RKO (cell line): ENCODE measurements around the gene IQCK.
A peak's percentile ranks its signal among the peaks of the same experiment; 100 is the strongest.

Experiments used
- DNase-seq: peaks from one replicate; pipeline ENCODE4 v3.0.0-alpha.2; 2016; ENCODE audit warnings: low spot score

The IQCK gene

DNA sequence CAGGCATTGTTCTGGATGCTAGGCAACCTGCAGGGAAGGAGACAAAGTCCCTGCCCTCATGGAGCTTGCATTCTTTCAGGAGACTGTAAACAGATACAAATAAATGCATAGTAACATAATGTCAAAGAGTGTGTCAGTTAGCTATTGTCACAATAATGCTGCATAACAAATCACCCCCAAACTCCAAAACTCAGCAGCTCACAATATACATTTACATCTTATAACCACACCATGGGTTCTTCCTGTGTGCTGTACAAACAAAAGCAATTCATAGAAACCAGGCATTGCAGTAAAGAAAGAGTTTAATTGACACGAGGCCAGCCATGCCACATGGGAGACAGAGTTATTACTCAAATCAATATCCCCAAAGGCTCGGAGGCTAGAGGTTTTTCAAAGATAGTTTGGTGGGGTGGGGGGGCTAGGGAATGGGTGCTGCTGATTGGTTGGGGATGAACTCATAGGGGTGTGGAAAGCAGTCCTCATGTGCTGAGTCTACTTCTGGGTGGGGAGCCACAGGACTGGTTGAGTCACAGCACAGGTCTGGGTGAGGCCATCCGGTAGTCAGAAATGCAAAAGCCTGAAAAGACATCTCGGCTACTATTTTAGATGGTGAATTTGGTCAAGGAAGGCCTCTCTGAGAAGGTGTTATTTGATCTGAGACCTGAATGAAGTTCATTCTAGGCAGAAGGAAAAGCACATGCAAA lies 87.5 kb downstream of the IQCK start:
- DNase-seq, result no peak

DNA sequence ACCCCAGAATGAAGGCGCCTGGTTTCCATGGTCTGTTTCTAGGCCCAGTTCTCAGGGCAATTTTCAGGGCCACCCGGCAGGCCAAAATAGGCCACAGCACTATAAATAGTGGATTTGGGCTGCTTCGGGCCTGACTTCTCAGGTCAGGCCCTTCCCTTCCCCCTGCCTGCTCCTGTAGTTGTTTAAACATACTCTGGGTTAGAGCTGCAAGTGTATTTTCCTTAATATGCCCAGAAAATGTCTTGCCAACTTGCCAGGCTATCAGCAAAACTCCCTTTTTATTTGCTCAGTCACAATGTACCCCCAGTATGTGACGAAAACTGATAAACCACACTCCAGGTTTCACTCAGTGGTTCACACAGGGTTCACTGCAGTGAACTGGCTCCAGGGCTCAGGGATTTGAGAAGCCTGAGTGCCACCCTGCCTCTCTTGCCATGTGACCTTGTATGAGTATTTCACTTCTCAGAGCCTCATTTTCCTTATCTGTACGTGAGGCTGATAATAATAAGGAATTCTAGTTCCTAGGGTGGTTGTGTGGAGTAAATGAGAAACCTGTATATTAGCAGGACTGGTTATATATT lies 90.1 kb downstream of the IQCK start:
- DNase-seq, result no peak

DNA sequence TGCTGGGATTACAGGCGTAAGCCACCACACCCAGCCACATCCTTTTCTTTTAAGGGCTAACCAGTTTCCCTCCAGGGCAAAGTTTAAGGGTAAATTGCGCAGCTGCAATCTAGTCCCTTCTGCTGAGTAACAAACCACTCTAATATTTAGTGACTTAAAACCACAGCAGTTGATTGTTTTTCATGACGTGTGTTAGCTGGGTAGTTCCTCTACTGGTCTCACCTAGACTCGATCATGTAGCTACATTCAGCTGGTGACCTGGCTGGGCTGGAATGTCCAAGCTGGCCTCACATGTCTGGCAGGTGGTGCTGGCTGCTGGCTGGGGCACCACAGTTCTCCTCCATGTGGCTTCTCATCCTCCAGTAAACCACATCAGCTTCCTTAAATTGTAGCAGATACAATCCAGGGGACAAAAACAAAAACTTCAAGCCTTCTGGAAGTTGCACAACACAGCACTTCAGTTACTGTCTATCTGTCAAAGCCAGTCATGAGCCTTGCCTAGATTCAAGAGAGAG lies 91.1 kb downstream of the IQCK start:
- DNase-seq, result no peak

DNA sequence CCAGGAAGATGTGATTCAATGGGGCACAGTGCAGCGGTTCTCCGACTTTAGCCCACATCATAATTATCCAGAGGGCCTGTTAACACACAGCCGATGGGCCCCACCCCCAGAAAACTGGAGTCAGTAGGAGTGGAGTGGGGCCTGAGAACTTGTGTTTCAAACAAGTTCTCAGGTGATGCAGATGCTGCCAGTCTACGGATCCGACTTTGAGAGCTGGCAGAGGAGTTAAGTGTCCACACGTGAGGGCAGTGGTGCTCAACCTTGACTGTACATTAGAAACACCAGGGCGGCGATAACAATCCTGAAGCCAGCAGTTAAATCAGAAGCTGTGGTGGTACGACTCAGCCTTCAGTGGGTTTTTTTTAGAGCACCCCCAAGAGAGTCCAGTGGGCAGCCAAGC lies 91.6 kb downstream of the IQCK start:
- no peak for DNase-seq

DNA sequence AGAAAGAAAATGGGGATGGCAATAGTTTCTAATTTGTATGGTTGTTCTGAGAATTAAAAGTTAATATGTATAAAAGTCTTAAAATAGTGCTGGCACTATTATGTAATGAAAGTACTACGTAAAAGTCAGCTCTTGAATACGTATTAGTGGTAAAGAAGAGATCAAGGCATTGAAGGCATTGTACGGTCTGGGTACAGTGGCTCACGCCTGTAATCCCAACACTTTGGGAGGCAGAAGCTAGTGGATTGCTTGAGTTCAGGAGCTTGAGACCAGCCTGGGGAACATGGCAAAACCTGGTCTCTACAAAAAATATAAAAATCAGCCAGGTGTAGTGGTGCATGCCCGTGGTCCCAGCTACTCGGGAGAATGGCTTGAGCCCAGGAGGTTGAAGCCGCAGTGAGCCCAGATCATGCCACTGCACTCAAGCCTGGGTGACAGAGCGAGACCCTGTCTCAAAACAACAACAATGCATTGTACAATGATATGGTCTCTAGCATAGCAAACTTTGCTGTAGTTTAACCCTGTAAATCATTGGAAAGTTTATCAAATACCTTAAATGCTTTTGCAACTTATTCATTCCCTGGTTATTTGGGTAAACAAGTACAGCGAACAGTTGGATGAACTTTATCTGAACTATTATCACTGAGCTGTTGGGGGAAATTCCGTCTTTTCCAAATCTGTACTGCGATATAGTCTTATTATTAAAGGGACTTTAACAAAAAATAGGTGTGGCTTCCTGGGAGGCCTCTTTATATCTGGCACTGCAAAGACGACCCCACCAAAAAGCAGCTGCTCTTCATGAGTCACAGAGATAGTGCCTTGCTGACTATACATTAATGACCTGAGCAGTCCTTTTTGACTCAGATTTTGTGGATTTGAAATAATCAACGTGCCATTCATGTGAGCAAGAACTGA lies 93.0 kb downstream of the IQCK start:
- peak; percentile 10 for DNase-seq

DNA sequence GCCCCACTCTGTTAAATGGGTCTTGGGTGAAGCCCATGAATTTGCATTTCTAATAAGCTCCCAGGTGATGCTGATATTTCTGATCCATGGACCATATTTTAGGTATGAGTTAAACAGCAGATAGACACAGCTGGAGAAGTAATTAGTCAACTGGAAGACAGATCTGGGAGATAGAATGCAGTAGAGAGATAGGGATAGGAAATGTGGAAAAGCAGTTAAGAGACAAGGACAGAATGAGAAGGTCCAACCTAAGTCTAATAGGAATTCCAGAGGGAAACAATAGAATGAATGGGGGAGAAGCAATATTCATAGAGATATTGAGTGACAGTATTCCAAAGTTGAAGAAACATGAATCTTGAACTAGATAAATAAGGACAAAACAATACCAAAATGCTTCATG lies 94.9 kb downstream of the IQCK start:
- no peak for DNase-seq

DNA sequence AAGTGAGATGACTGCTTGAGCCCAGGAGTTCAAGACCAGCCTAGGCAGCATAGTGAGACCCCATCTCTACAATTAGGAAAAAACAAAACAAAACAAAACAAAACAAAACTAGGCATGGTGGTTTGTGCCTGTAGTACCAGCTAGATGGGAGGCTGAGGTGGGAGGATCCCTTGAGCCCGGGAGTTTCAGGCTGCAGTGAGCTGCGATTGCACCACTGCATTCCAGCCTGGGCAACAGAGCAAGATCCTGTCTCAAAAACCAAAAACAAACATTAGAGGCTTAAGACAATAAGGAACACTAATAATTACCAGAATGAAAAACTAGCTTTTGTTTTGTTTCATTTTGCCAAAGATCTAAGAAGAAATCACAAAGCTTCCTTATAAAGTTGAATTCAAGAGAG lies 97.3 kb downstream of the IQCK start:
- DNase-seq, result no peak

DNA sequence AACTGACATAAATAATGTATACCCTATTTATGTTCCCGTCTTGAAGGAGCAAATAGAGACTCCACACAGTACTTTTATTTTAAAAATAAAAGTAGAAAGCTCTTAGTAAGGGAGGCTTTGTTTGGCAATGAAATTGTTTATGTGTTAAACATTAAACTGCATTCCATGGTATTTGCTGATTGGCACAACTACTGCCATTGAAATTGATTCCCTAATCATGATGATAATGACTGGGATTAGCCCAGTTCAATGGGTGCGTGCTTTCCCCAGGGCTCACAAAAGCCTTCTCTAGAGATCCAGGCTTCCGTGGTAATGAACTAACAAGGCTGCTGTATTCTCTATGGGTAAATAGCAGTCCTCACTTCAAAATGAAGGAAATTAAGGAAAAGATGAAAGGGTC lies 99.1 kb downstream of the IQCK start:
- DNase-seq, result no peak

DNA sequence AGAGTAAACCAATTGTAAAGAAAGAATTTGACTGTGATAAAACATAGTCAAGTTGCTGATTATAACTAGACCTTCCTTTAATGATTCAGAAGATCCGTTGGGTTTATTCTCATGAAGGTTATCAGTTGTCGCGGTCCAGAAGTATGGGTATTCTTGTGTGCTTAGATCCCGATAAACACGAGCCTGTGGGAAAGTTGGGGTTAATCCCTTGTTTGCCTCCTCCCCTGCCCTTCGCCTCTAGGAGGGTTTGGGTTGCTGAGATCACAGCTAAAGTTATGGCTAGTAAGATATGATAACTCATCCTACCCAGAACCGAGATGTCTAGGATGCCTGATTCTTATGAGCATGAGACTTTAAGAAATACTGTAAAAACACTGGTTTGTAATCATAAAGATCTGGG lies 99.8 kb downstream of the IQCK start:
- no peak for DNase-seq

DNA sequence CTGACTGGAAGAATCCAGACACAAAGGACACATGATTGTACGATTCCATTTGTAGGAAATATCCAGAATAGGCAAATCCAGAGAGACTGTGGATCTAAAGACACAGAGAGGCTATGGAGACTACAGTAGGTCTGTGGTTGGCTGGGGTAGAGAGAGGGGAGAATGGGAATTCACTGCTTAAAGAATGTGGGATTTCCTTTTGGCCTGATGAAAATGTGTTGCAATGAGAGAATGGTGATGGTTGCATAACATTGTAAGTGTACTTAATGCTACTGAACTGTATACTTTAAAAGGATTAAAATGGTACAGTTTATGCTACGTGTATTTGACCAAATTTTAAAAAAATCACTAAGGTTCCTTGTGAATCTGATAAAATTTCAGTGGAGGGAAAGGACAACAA lies 104.5 kb downstream of the IQCK start:
- DNase-seq, result no peak

DNA sequence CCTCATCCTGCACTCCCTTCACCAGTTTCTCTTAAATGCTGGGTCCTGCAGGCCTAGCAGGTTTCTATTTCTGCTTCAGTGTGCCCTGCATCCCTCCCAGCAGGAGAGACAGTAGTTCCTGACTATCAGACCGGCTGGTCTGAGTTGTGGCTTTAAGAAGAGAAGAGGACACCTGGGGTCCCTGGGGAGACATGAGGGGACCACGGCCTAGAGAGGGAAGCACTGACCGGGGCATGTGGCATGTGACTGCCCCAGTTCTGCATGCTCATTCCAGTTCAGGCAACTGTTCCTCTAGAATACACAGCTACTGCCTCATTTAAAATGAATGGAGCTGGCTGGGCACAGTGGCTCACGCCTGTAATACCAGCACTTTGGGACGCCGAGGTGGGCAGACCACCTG lies 105.3 kb downstream of the IQCK start:
- no peak for DNase-seq

DNA sequence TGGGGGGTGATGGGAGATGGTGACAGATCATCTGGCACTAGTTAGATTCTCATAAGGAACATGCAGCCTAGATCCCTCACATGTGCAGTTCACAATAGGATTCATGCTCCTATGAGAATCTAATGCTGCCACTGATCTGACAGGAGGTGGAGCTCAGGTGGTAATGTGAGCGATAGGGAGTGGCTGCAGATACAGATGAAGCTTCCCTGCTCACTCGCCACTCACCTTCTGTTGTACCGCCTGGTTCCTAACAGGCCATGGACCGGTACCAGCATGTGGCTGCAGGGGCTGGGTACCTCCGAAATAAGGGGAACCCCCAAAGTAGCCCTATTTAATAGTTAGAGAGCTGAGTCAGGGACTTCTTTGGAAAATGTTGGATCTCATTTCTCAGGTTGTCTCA lies 106.1 kb downstream of the IQCK start:
- DNase-seq, result no peak

DNA sequence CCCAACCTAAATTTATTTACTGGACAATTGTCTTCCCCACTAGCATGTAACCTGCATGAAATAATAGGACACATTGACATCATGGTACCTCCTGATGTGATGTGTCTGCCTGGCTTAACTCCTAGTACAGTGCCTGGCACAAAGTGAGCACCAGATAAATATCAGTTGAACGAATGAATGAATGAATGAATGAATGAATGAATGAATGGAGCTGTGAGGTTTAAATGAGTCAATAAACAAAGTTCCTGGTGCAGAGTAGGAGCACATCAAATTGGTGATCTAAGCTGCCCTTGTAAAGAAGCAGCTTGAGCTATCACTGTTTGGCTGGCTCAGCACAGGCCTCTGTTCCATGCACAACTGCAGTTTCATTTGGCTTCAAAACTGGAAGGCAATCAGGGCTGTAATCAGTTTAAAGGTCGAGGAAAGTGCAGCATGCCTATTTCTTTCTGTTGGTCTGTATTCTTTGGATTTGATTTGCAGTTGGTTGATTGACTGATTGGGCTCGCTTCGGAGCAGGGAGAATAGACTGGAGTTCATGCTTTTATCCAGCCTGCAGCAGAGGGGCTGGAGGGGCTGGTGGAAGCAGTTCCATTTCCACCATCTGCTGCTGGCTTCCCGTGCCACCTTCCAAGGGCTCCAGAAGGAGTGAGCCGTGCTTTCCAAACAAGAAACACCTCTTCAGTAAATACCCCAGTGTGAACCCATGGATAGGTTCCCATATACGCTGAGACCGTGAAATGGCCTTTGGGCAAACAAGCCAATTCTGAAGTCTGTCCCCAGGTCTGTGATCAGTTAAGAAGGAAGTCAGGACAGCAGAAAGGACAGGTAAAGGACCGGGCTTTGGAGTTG lies 112.0 kb downstream of the IQCK start:
- DNase-seq, result no peak

DNA sequence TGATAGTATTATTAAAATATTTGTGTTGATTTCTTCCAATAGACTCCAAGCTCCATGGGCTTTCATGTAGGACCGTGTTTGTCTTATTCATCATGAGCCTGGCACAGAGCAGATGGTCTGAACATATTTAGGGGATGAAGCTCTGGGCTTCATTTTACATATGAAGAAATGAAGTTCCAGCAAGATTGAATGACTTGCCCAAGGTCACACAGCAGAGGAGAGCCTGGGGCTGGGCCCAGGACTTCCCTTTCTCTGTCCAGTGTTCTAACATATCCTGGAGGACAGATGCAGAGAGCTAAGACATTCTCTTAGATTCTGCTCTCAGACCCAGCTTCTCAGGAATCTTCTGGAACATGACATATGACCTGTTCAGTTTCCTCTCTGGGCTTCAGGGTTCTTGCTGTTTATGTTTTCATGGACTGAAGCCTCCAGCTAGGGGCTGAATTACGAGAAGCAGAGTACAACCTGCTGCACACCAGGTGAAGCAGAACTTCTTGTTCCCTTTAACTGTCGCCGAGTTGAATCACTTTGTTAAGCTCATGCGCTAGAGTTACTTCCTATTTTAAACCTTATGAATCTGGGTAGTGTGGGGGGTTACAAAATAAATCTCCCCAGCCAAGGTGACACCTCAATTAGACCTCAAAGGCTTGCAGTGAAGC lies 113.0 kb downstream of the IQCK start:
- no peak for DNase-seq

DNA sequence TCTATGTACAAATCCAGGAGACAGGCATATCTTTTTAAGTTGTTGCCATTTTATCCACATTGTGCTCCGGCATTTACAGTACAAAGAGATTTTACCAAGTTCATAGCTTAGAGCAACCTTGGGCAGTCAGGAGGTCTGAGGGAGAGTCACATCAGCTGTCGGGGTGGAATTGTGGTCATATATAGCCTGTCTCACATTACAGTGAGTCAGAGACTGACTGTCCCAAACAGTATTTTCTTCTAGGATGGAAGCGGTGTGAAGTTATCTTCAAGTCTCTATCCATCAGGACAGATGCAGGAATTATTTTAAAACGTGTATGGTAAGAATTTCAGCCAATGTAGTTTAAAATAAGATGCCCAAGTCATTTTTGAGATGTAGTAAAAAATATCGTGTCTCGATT lies 113.6 kb downstream of the IQCK start:
- peak; percentile 38 for DNase-seq

DNA sequence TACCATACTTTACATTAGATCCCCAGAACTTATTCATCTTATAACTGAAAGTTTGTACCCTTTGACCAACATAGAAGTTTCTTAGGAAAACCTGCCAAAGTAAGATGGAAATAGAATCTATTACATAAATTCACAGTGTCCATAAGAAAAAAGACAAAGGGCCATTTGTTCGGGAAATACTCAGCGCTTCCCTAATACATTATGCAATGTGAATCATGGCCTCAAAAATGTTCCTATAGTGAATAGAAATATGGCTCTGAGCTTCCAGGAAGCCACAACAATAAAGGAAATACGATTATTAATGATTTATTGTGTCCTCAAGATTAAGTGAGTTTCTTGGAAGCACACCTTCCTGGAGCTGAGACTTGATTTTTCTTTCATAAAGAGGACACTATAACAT lies 115.1 kb downstream of the IQCK start:
- no peak for DNase-seq

DNA sequence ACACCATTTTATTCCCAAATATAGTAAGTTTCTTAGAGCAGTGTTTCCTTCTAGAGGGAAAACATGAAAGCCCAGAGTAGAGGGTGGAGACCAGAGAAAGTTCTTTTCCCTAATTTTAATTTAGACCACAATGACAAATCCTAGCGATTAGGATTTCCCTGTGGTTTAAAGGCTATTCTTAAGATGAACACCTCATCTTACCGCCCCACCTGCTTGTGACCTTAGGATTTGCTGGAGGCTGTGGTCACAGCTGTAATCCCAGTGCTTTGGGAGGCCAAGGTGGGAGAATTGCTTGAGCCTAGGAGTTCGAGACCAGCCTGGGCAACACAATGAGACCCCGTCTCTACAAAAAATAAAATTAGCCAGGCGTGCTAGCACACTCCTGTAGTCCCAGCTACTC lies 115.5 kb downstream of the IQCK start:
- DNase-seq, result no peak

DNA sequence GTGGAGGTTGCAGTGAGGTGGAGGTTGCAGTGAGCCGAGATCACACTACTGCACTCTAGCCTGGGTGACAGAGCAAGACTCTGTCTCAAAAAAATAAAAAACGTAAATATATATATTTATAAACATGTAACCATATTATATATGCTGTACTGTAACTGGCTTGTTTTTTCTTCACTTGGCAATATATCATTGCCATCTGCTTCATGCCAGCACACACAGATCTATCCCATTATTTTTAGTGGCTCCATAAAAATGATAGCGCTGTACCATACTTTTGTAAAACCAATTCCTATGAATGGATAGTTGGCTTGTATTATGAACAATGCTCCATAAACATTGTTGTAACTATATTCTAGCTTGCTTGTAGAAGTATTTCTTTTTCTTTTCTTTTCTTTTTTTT lies 117.1 kb downstream of the IQCK start:
- no peak for DNase-seq

DNA sequence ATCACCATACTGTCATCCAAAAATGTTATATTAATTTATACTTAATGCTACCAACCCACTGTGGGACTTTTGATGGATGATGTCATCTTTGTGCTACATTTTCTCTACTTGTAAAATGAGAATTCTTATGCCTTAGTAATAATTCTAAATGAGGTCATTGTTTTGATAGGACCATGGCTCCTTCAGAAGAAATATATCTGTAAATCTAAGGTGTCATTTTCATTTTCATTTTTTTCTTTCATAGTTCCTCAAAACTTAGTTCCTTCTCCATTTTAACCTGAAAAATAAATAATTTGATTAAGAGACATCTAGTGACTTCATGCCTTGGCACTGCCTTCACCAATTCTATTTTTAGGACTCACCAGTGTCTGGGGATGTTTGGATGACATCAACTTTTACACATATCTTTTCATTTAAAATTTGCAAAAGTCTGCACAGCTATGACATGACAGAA lies 117.9 kb downstream of the IQCK start:
- DNase-seq, result no peak

DNA sequence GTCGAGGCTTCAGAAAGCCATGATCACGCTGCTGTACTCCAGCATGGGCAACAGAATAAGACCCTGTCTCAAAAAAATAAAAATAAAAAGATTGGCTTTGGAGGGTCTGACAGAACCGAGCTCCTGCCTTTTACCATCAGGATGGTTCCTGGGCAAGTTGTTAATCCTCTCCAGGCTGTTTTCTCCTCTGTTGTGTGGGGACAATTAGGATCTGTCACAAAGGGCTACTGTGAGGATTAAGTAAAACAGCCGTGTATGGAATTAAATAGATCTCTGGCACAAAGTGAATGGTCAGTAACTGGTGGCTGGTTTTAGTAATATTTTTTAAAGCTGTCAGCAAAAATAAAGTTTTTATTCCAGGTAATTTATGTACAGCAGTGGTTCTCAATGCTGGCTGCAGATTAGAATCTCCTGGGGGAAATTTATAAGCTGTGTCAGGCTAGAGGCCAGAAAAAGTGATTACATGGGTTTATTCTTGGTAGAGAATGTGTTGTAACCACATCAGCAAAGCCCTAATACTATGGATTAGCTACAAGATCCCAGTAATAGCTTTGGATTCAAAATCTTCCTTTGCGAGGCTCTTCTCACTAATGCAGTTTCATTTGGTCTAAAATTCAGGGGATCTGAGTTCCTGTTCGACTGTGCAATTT lies 119.4 kb downstream of the IQCK start:
- no peak for DNase-seq
